ENCODE data around the gene GGA3.
"Not testable (repeated sequence)": the region's sequence is repeated elsewhere in the genome, so short reads cannot be mapped to it uniquely, and the experiment has no call there.

Gene GGA3

GRCh38 chr17:75208161-75208560 lies 53.2 kb downstream of the GGA3 start:
- no peak for DNase-seq

- DNase-seq: no peak
These were observed 53.6 kb downstream of the GGA3 start for GRCh38 chr17:75207760-75208159.

GRCh38 chr17:75207050-75207407 lies 54.4 kb downstream of the GGA3 start:
- DNase-seq: not testable (repeated sequence)

GRCh38 chr17:75205793-75206163 lies 55.6 kb downstream of the GGA3 start:
- DNase-seq: no peak

- DNase-seq: peak; percentile 97
These were observed 56.2 kb downstream of the GGA3 start, which contains the start of gene NUP85 for GRCh38 chr17:75205037-75205792. Gene NUP85 (plus strand): TSS chr17:75205679. CDS start chr17:75205762, 83 bp downstream.

GRCh38 chr17:75199886-75200618 lies 61.4 kb downstream of the GGA3 start:
- no peak for DNase-seq

- DNase-seq: no peak
These were observed 66.5 kb downstream of the GGA3 start for GRCh38 chr17:75194879-75195278.

- peak; percentile 62 for DNase-seq
These were observed 69.8 kb downstream of the GGA3 start for GRCh38 chr17:75191584-75191983.

GRCh38 chr17:75188614-75189013 lies 72.8 kb downstream of the GGA3 start:
- no peak for DNase-seq
